ENCODE results near the gene IKZF3.
"Not testable (repeated sequence)": the region's sequence is repeated elsewhere in the genome, so short reads cannot be mapped to it uniquely, and the experiment has no call there.

The IKZF3 gene

GRCh38 chr17:39725923-39726322 lies 138.2 kb downstream of the IKZF3 start:
- H3K4me1 ChIP-seq (ENCODE audit: control insufficient read depth, insufficient read depth, low read length); H3K9ac ChIP-seq (ENCODE audit: low read length in 2 of 2); H3K4me3 ChIP-seq (ENCODE audit: low read length in 2 of 2); H3K9me3 ChIP-seq (ENCODE audit: control insufficient read depth in 2 of 2, low read length in 2 of 2); H3K27me3 ChIP-seq (ENCODE audit: control insufficient read depth in 1 of 2, insufficient read depth in 2 of 2, low read length in 2 of 2); H3K27ac ChIP-seq (ENCODE audit: low read length): not testable (repeated sequence)
- H3K36me3 ChIP-seq (ENCODE audit: control insufficient read depth in 2 of 2, insufficient read depth in 2 of 2, low read length in 2 of 2) = peaks cover 9 to 20% of the 10 kb centered on the region in 2 donors

GRCh38 chr17:39724731-39725130 lies 139.4 kb downstream of the IKZF3 start:
- no peaks in the 10 kb centered on the region for H3K27me3 ChIP-seq (ENCODE audit: control insufficient read depth in 1 of 2, insufficient read depth in 2 of 2, low read length in 2 of 2)
- peaks cover 12 to 23% of the 10 kb centered on the region in 2 donors for H3K36me3 ChIP-seq (ENCODE audit: control insufficient read depth in 2 of 2, insufficient read depth in 2 of 2, low read length in 2 of 2)

GRCh38 chr17:39722965-39723848 lies 140.9 kb downstream of the IKZF3 start:
- H3K4me3 ChIP-seq (ENCODE audit: low read length in 2 of 2) = no peak overlapping the region
- no peak overlapping the region for H3K27ac ChIP-seq (ENCODE audit: low read length)
- no peaks in the 10 kb centered on the region for H3K27me3 ChIP-seq (ENCODE audit: control insufficient read depth in 1 of 2, insufficient read depth in 2 of 2, low read length in 2 of 2)
- no peaks in the 10 kb centered on the region for H3K4me1 ChIP-seq (ENCODE audit: control insufficient read depth, insufficient read depth, low read length)
- H3K36me3 ChIP-seq (ENCODE audit: control insufficient read depth in 2 of 2, insufficient read depth in 2 of 2, low read length in 2 of 2) = peaks cover 16 to 30% of the 10 kb centered on the region in 2 donors
- no peaks in the 10 kb centered on the region for H3K9me3 ChIP-seq (ENCODE audit: control insufficient read depth in 2 of 2, low read length in 2 of 2)
- no peak overlapping the region for H3K9ac ChIP-seq (ENCODE audit: low read length in 2 of 2)

More at GRCh38 chr17:39724731-39725130, 139.4 kb downstream of the IKZF3 start:
- H3K4me1 ChIP-seq (ENCODE audit: control insufficient read depth, insufficient read depth, low read length) = peaks cover 7% of the 10 kb centered on the region
- H3K27ac ChIP-seq (ENCODE audit: low read length) = no peak overlapping the region
- no peaks in the 10 kb centered on the region for H3K9me3 ChIP-seq (ENCODE audit: control insufficient read depth in 2 of 2, low read length in 2 of 2)
- H3K9ac ChIP-seq (ENCODE audit: low read length in 2 of 2) = no peak overlapping the region
- H3K4me3 ChIP-seq (ENCODE audit: low read length in 2 of 2) = no peak overlapping the region

GRCh38 chr17:39722104-39722503 lies 142.0 kb downstream of the IKZF3 start:
- no peaks in the 10 kb centered on the region for H3K4me1 ChIP-seq (ENCODE audit: control insufficient read depth, insufficient read depth, low read length)
- no peak overlapping the region for H3K4me3 ChIP-seq (ENCODE audit: low read length in 2 of 2)
- H3K9ac ChIP-seq (ENCODE audit: low read length in 2 of 2) = no peak overlapping the region
- H3K9me3 ChIP-seq (ENCODE audit: control insufficient read depth in 2 of 2, low read length in 2 of 2) = no peaks in the 10 kb centered on the region
- no peak overlapping the region for H3K27ac ChIP-seq (ENCODE audit: low read length)
- H3K27me3 ChIP-seq (ENCODE audit: control insufficient read depth in 1 of 2, insufficient read depth in 2 of 2, low read length in 2 of 2) = no peaks in the 10 kb centered on the region
- peaks cover 10 to 33% of the 10 kb centered on the region in 2 donors for H3K36me3 ChIP-seq (ENCODE audit: control insufficient read depth in 2 of 2, insufficient read depth in 2 of 2, low read length in 2 of 2)

- Histone ChIP-seq H3K4me3 (ENCODE audit: low read length in 2 of 2) (no peak overlapping the region), H3K9ac (ENCODE audit: low read length in 2 of 2) (no peak overlapping the region), H3K9me3 (ENCODE audit: control insufficient read depth in 2 of 2, low read length in 2 of 2) (no peaks in the 10 kb centered on the region), H3K4me1 (ENCODE audit: control insufficient read depth, insufficient read depth, low read length) (peaks cover 3% of the 10 kb centered on the region), H3K36me3 (ENCODE audit: control insufficient read depth in 2 of 2, insufficient read depth in 2 of 2, low read length in 2 of 2) (peaks cover 20 to 33% of the 10 kb centered on the region in 2 donors), H3K27me3 (ENCODE audit: control insufficient read depth in 1 of 2, insufficient read depth in 2 of 2, low read length in 2 of 2) (no peaks in the 10 kb centered on the region), H3K27ac (ENCODE audit: low read length) (no peak overlapping the region)
Observed at GRCh38 chr17:39719563-39720355, 144.4 kb downstream of the IKZF3 start.

- H3K4me1 ChIP-seq (ENCODE audit: control insufficient read depth, insufficient read depth, low read length) = peaks cover 3% of the 10 kb centered on the region
- H3K27me3 ChIP-seq (ENCODE audit: control insufficient read depth in 1 of 2, insufficient read depth in 2 of 2, low read length in 2 of 2) = no peaks in the 10 kb centered on the region
- no peak overlapping the region for H3K27ac ChIP-seq (ENCODE audit: low read length)
- peaks cover 22 to 32% of the 10 kb centered on the region in 2 donors for H3K36me3 ChIP-seq (ENCODE audit: control insufficient read depth in 2 of 2, insufficient read depth in 2 of 2, low read length in 2 of 2)
- no peaks in the 10 kb centered on the region for H3K9me3 ChIP-seq (ENCODE audit: control insufficient read depth in 2 of 2, low read length in 2 of 2)
- H3K4me3 ChIP-seq (ENCODE audit: low read length in 2 of 2) = no peak overlapping the region
- no peak overlapping the region for H3K9ac ChIP-seq (ENCODE audit: low read length in 2 of 2)
Observed at GRCh38 chr17:39717660-39718059, 146.5 kb downstream of the IKZF3 start.

- no peak overlapping the region for H3K9ac ChIP-seq (ENCODE audit: low read length in 2 of 2)
- no peaks in the 10 kb centered on the region for H3K27me3 ChIP-seq (ENCODE audit: control insufficient read depth in 1 of 2, insufficient read depth in 2 of 2, low read length in 2 of 2)
- no peak overlapping the region for H3K27ac ChIP-seq (ENCODE audit: low read length)
- H3K4me3 ChIP-seq (ENCODE audit: low read length in 2 of 2) = no peak overlapping the region
- no peaks in the 10 kb centered on the region for H3K9me3 ChIP-seq (ENCODE audit: control insufficient read depth in 2 of 2, low read length in 2 of 2)
- peaks cover 3% of the 10 kb centered on the region for H3K4me1 ChIP-seq (ENCODE audit: control insufficient read depth, insufficient read depth, low read length)
- peaks cover 27 to 32% of the 10 kb centered on the region in 2 donors for H3K36me3 ChIP-seq (ENCODE audit: control insufficient read depth in 2 of 2, insufficient read depth in 2 of 2, low read length in 2 of 2)
Observed at GRCh38 chr17:39716879-39717536, 147.1 kb downstream of the IKZF3 start.

- Histone ChIP-seq H3K27me3 (ENCODE audit: control insufficient read depth in 1 of 2, insufficient read depth in 2 of 2, low read length in 2 of 2) (no peaks in the 10 kb centered on the region), H3K4me1 (ENCODE audit: control insufficient read depth, insufficient read depth, low read length) (peaks cover 3% of the 10 kb centered on the region), H3K36me3 (ENCODE audit: control insufficient read depth in 2 of 2, insufficient read depth in 2 of 2, low read length in 2 of 2) (peaks cover 34 to 39% of the 10 kb centered on the region in 2 donors), H3K9me3 (ENCODE audit: control insufficient read depth in 2 of 2, low read length in 2 of 2) (no peaks in the 10 kb centered on the region), H3K4me3 (ENCODE audit: low read length in 2 of 2) (no peak overlapping the region), H3K9ac (ENCODE audit: low read length in 2 of 2) (no peak overlapping the region), H3K27ac (ENCODE audit: low read length) (no peak overlapping the region)
Observed at GRCh38 chr17:39716073-39716818, 147.9 kb downstream of the IKZF3 start.

- no peak overlapping the region for H3K27ac ChIP-seq (ENCODE audit: low read length)
- H3K9ac ChIP-seq (ENCODE audit: low read length in 2 of 2) = no peak overlapping the region
- no peaks in the 10 kb centered on the region for H3K9me3 ChIP-seq (ENCODE audit: control insufficient read depth in 2 of 2, low read length in 2 of 2)
- no peaks in the 10 kb centered on the region for H3K27me3 ChIP-seq (ENCODE audit: control insufficient read depth in 1 of 2, insufficient read depth in 2 of 2, low read length in 2 of 2)
- H3K4me1 ChIP-seq (ENCODE audit: control insufficient read depth, insufficient read depth, low read length) = peaks cover 3% of the 10 kb centered on the region
- peaks cover 34 to 39% of the 10 kb centered on the region in 2 donors for H3K36me3 ChIP-seq (ENCODE audit: control insufficient read depth in 2 of 2, insufficient read depth in 2 of 2, low read length in 2 of 2)
- H3K4me3 ChIP-seq (ENCODE audit: low read length in 2 of 2) = no peak overlapping the region
Observed at GRCh38 chr17:39715375-39716072, 148.6 kb downstream of the IKZF3 start.
